GM18907 (cell line): Measurements from ENCODE around the gene ESPL1.

Experiments
- ATAC-seq: cut with Tn5 transposase; IDR thresholded peaks from one replicate; pipeline ENCODE4 v1.9.1; 2021; ENCODE audit warnings: mild to moderate bottlenecking, moderate library complexity; ENCODE audit not compliant: unreplicated experiment

The ESPL1 gene

GRCh38 chr12:53333845-53334244, 65.7 kb downstream of the ESPL1 start:
- ATAC-seq, result no peak

GRCh38 chr12:53334822-53335221, 66.7 kb downstream of the ESPL1 start:
- ATAC-seq, result no peak

GRCh38 chr12:53336181-53336681, 68.1 kb downstream of the ESPL1 start, which contains the start of gene SP7:
TSS of gene SP7 (minus strand) at chr12:53336354. CDS start at chr12:53335646, 708 bp downstream.
- no peak for ATAC-seq

GRCh38 chr12:53338017-53338416, 69.9 kb downstream of the ESPL1 start:
- no peak for ATAC-seq

GRCh38 chr12:53338916-53339315, 70.8 kb downstream of the ESPL1 start:
- ATAC-seq, result no peak

GRCh38 chr12:53340398-53340797, 72.3 kb downstream of the ESPL1 start:
- no peak for ATAC-seq
